Measurements from ENCODE around the gene CFAP43.
"Not testable (repeated sequence)": the region's sequence is repeated elsewhere in the genome, so short reads cannot be mapped to it uniquely, and the experiment has no call there.

Gene CFAP43

GRCh38 chr10:104190695-104191094 lies 41.5 kb downstream of the CFAP43 start:
- WGBS (ENCODE audit: extremely low coverage, insufficient coverage, insufficient read length), result no CpG with 5 or more reads among the region's 5 CpGs
- Histone ChIP-seq H3K79me1 (ENCODE audit: low read length) (no peaks in the 10 kb centered on the region), H3K4me1 (ENCODE audit: control insufficient read depth in 1 of 2, insufficient read depth in 2 of 2, low read length in 2 of 2) (no peaks in the 10 kb centered on the region), H3K4me3 (ENCODE audit: low read depth, low read length) (no peak overlapping the region), H2BK120ac (ENCODE audit: insufficient read depth, low read length, poor library complexity) (no peak overlapping the region), H3K14ac (ENCODE audit: low read length) (no peak overlapping the region), H3K9ac (ENCODE audit: low read length) (no peak overlapping the region), H2AK5ac (ENCODE audit: low read length) (no peak overlapping the region), H3K79me2 (ENCODE audit: control insufficient read depth, insufficient read depth, low read length, poor library complexity) (no peaks in the 10 kb centered on the region), H3K27ac (ENCODE audit: low read depth, low read length) (no peak overlapping the region), H3K27me3 (ENCODE audit: insufficient read depth, low read length) (no peaks in the 10 kb centered on the region), H2AFZ (ENCODE audit: insufficient read depth, low read length, poor library complexity) (no peak overlapping the region), H3K4ac (ENCODE audit: low read depth, low read length) (no peak overlapping the region), H3K36me3 (ENCODE audit: control insufficient read depth in 1 of 2, insufficient read depth in 2 of 2, low read length in 2 of 2) (no peaks in the 10 kb centered on the region), H3K4me2 (ENCODE audit: low read length) (no peak overlapping the region), H4K12ac (ENCODE audit: low read depth, low read length) (no peak overlapping the region), H4K8ac (ENCODE audit: low read depth, low read length) (no peak overlapping the region), H2BK12ac (ENCODE audit: low read length) (no peak overlapping the region), H3K23ac (ENCODE audit: low read length) (no peak overlapping the region), H3K9me3 (ENCODE audit: insufficient read depth, low read depth, low read length) (no peaks in the 10 kb centered on the region), H3K18ac (ENCODE audit: low read length) (no peak overlapping the region), H4K91ac (ENCODE audit: low read depth, low read length) (no peak overlapping the region), H2BK5ac (ENCODE audit: low read depth, low read length, poor library complexity) (no peak overlapping the region)
- no peak for DNase-seq

DNA sequence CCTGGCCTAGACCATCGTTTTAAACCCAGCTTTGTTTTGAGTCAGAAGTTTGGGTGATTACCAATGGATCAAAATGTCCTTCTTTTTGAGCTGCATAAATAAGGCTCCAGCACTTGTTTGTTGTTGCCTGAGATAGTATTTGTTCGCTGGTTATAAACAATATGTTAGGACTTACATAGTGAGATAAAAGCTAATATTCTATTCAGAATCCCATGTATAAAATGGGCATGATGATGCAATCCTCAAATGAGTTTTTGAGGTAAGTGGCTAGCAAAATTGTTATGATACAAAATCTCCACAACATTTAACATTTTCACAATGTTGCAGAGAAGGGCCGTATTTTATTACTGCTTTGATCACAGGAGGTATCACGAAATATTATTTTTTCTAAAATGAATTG lies 48.5 kb downstream of the CFAP43 start:
- Histone ChIP-seq H3K27me3 (ENCODE audit: insufficient read depth, low read length) (no peaks in the 10 kb centered on the region), H3K4me3 (ENCODE audit: low read depth, low read length) (no peak overlapping the region), H4K12ac (ENCODE audit: low read depth, low read length) (no peak overlapping the region), H2BK12ac (ENCODE audit: low read length) (no peak overlapping the region), H3K14ac (ENCODE audit: low read length) (no peak overlapping the region), H3K4me2 (ENCODE audit: low read length) (no peak overlapping the region), H3K4ac (ENCODE audit: low read depth, low read length) (no peak overlapping the region), H2AK5ac (ENCODE audit: low read length) (no peak overlapping the region), H4K91ac (ENCODE audit: low read depth, low read length) (no peak overlapping the region), H2AFZ (ENCODE audit: insufficient read depth, low read length, poor library complexity) (no peak overlapping the region), H3K4me1 (ENCODE audit: control insufficient read depth in 1 of 2, insufficient read depth in 2 of 2, low read length in 2 of 2) (no peaks in the 10 kb centered on the region), H3K9me3 (ENCODE audit: insufficient read depth, low read depth, low read length) (no peaks in the 10 kb centered on the region), H3K27ac (ENCODE audit: low read depth, low read length) (no peak overlapping the region), H3K36me3 (ENCODE audit: control insufficient read depth in 1 of 2, insufficient read depth in 2 of 2, low read length in 2 of 2) (no peaks in the 10 kb centered on the region), H3K79me2 (ENCODE audit: control insufficient read depth, insufficient read depth, low read length, poor library complexity) (no peaks in the 10 kb centered on the region), H2BK120ac (ENCODE audit: insufficient read depth, low read length, poor library complexity) (no peak overlapping the region), H3K79me1 (ENCODE audit: low read length) (no peaks in the 10 kb centered on the region), H3K18ac (ENCODE audit: low read length) (no peak overlapping the region), H4K8ac (ENCODE audit: low read depth, low read length) (no peak overlapping the region), H3K9ac (ENCODE audit: low read length) (no peak overlapping the region), H2BK5ac (ENCODE audit: low read depth, low read length, poor library complexity) (no peak overlapping the region), H3K23ac (ENCODE audit: low read length) (no peak overlapping the region)
- DNase-seq, result no peak
- no CpG with 5 or more reads among the region's 4 CpGs for WGBS (ENCODE audit: extremely low coverage, insufficient coverage, insufficient read length)

- H4K8ac ChIP-seq (ENCODE audit: low read depth, low read length); H2AFZ ChIP-seq (ENCODE audit: insufficient read depth, low read length, poor library complexity); H2BK120ac ChIP-seq (ENCODE audit: insufficient read depth, low read length, poor library complexity); H3K14ac ChIP-seq (ENCODE audit: low read length); H3K27me3 ChIP-seq (ENCODE audit: insufficient read depth, low read length); H3K9me3 ChIP-seq (ENCODE audit: insufficient read depth, low read depth, low read length); H2BK12ac ChIP-seq (ENCODE audit: low read length); H3K4me3 ChIP-seq (ENCODE audit: low read depth, low read length); H3K4ac ChIP-seq (ENCODE audit: low read depth, low read length); H3K36me3 ChIP-seq (ENCODE audit: control insufficient read depth in 1 of 2, insufficient read depth in 2 of 2, low read length in 2 of 2); H3K79me1 ChIP-seq (ENCODE audit: low read length); H3K79me2 ChIP-seq (ENCODE audit: control insufficient read depth, insufficient read depth, low read length, poor library complexity); H3K9ac ChIP-seq (ENCODE audit: low read length); H4K12ac ChIP-seq (ENCODE audit: low read depth, low read length); H3K23ac ChIP-seq (ENCODE audit: low read length); H2BK5ac ChIP-seq (ENCODE audit: low read depth, low read length, poor library complexity); H4K91ac ChIP-seq (ENCODE audit: low read depth, low read length); H3K18ac ChIP-seq (ENCODE audit: low read length); H3K4me1 ChIP-seq (ENCODE audit: control insufficient read depth in 1 of 2, insufficient read depth in 2 of 2, low read length in 2 of 2); DNase-seq; H3K4me2 ChIP-seq (ENCODE audit: low read length); H3K27ac ChIP-seq (ENCODE audit: low read depth, low read length); H2AK5ac ChIP-seq (ENCODE audit: low read length): not testable (repeated sequence)
- no CpG with 5 or more reads among the region's 1 CpG for whole genome bisulfite sequencing (ENCODE audit: extremely low coverage, insufficient coverage, insufficient read length)
These were observed 58.0 kb downstream of the CFAP43 start for GRCh38 chr10:104174136-104174535.

- Histone ChIP-seq H3K14ac (ENCODE audit: low read length) (no peak overlapping the region), H3K9ac (ENCODE audit: low read length) (no peak overlapping the region), H3K4me1 (ENCODE audit: control insufficient read depth in 1 of 2, insufficient read depth in 2 of 2, low read length in 2 of 2) (no peaks in the 10 kb centered on the region), H4K8ac (ENCODE audit: low read depth, low read length) (no peak overlapping the region), H2AFZ (ENCODE audit: insufficient read depth, low read length, poor library complexity) (no peak overlapping the region), H3K23ac (ENCODE audit: low read length) (no peak overlapping the region), H2AK5ac (ENCODE audit: low read length) (no peak overlapping the region), H3K79me2 (ENCODE audit: control insufficient read depth, insufficient read depth, low read length, poor library complexity) (no peaks in the 10 kb centered on the region), H2BK12ac (ENCODE audit: low read length) (no peak overlapping the region), H4K12ac (ENCODE audit: low read depth, low read length) (no peak overlapping the region), H3K18ac (ENCODE audit: low read length) (no peak overlapping the region), H2BK5ac (ENCODE audit: low read depth, low read length, poor library complexity) (no peak overlapping the region), H4K91ac (ENCODE audit: low read depth, low read length) (no peak overlapping the region), H3K4ac (ENCODE audit: low read depth, low read length) (no peak overlapping the region), H3K4me3 (ENCODE audit: low read depth, low read length) (no peak overlapping the region), H3K9me3 (ENCODE audit: insufficient read depth, low read depth, low read length) (no peaks in the 10 kb centered on the region), H3K27ac (ENCODE audit: low read depth, low read length) (no peak overlapping the region), H3K79me1 (ENCODE audit: low read length) (no peaks in the 10 kb centered on the region), H2BK120ac (ENCODE audit: insufficient read depth, low read length, poor library complexity) (no peak overlapping the region), H3K36me3 (ENCODE audit: control insufficient read depth in 1 of 2, insufficient read depth in 2 of 2, low read length in 2 of 2) (no peaks in the 10 kb centered on the region), H3K27me3 (ENCODE audit: insufficient read depth, low read length) (no peaks in the 10 kb centered on the region), H3K4me2 (ENCODE audit: low read length) (no peak overlapping the region)
- no peak for DNase-seq
- WGBS (ENCODE audit: extremely low coverage, insufficient coverage, insufficient read length), result no CpG with 5 or more reads among the region's 5 CpGs
These were observed 61.4 kb downstream of the CFAP43 start for GRCh38 chr10:104170610-104171254.

Measured in trophoblast cell (in vitro differentiated cells and primary cell).